Central memory CD4-positive, alpha-beta T cell (primary cell): ENCODE results near the gene ZNG1A.
"Not testable (repeated sequence)": the region's sequence is repeated elsewhere in the genome, so short reads cannot be mapped to it uniquely, and the experiment has no call there.

Experiments
- DNase-seq: peaks from one replicate; pipeline ENCODE4 v3.0.0; 2022

Gene ZNG1A

DNA sequence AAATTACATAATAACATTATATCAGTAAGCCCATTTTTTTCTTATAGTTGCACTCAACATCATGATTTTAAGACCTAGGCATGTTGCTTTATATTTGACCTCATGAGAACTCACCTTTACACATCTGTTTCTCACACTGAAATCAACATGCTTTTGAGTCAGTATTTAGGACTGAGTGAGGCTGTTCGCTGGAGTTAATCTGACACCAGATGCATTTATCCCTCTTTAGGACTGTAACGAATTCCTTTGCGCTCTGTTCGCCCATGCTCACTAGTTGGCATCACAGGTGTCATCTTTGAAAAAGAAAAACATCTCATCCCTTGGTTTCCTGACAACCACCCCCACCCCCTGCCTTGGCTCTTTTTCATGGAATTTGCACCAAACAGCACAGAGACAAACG is 84.9 kb downstream of the ZNG1A start:
- DNase-seq = not testable (repeated sequence)

DNA sequence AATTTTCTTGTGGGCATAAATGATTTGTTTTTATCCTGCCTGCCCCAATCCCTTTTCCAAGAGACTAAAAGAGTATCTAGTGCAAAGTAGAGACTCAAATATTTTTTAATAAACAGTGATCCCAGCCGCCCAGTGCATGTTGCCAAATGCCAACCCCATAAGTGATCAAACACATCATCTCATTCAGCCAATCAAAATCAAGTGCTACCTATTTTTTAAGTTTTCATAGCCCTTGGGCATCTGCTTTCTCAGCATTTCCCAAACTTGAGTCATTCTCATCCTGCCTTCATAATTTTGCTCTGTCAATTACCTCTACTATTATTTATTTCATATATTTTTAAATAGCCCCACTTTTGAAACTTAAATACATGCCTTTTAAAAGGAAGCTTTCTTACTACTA is 88.0 kb downstream of the ZNG1A start:
- DNase-seq = not testable (repeated sequence)

DNA sequence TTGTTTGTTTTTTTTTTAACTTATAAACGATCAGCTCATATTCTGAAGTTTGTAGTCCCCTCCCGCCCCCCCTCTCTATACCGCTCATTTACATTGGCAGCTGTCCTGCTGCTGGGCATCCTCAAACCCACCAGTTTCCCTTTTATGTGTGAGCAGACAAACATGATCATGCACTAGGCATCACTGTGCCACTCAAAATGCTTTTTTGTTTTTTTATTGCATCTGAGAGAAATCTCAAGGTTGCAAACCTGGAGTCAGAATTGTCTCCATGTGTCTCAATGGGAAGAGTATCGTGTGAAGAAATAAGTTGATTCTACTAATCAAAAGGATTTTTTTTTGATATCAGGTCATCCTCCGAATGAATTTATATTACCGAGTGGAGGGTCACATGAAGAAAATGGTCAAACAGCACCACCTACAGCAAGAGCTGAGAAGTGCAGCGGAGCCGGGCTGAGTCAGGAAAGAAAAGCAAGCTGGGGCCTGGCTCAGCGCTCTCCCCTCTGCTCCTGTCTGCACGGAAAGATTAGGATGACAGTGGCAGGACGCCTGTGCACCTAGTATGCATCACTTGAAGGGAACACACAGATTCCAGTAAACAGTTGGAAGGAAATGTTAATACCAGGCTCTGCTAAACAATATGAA is 90.3 kb downstream of the ZNG1A start:
- not testable (repeated sequence) for DNase-seq

- not testable (repeated sequence) for DNase-seq
These were observed 91.0 kb downstream of the ZNG1A start for GRCh38 chr9:87860-88259.

GRCh38 chr9:87105-87504 is 91.8 kb downstream of the ZNG1A start:
- DNase-seq = not testable (repeated sequence)

DNA sequence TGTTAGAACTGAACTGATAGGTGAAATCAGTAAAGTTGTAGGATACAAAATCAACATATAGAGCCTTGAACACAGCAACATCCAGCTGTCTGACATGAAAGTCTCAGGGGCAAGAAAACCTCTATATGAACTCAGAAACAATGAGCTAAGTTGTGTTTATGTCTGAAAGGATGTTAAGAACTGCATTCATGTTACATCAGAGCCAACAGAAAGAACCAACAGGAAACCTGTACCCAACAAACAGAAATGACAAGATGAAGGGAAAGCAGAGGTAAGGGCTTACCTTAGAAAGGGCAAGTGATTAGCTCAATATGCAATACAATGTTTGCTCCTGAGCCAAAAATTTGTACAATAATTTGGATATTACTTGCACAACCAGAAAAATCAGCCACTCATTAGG is 92.2 kb downstream of the ZNG1A start:
- not testable (repeated sequence) for DNase-seq

- DNase-seq = not testable (repeated sequence)
These were observed 95.7 kb downstream of the ZNG1A start for GRCh38 chr9:82932-83689.

DNA sequence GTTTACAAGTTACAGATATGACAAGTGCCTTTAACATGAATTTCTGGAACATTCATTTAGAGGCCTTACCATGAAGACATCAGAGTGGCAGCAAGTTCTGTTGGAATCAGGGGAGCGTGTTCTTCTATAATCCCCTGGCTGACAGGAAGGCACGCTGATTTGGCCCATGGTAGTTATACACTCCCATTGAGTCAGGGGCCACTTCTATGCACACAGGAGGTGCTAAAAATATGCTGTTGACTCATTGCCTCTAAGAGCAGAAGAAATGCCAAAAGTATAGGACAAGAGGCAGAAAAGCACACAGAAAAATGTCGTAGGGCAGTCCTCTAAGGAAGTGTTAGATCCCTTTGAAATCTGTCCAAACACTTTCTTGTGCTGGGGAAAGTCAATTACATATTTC is 100.5 kb downstream of the ZNG1A start:
- not testable (repeated sequence) for DNase-seq

- DNase-seq = not testable (repeated sequence)
These were observed 102.5 kb downstream of the ZNG1A start for GRCh38 chr9:76389-76788.

DNA sequence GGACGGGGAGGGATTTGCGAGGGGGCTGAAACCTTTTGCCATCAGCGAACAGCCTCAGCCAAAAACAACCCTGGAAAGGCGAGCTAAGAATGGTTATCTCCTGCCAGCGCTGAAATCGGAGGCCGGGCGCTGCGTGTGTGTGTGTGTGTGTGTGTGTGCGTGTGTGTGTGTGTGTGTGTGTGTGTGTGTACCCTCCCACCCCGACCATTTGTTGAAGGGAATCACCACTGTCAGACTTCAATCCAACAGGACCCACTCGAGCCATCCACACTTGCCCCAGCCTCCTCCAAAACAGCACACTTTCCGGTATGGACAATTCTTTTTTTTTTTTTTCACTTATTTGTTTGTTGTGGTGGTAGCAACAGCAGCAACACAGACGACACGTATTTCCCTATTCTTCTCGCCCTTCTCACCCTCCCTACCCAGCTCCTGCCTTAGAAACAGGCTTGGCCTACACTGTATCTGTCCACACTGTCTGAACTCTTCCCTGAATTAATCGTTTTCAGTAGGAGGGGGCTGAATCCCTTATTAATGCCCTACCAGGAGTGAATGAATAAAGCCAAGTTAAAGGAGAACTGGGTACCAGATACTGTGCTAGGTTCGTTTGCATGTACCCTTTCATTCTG is 104.8 kb downstream of the ZNG1A start:
- DNase-seq = not testable (repeated sequence)

GRCh38 chr9:73076-73899 is 105.6 kb downstream of the ZNG1A start:
- DNase-seq = not testable (repeated sequence)
